Renal cortical epithelial cell (primary cell): ENCODE data around the gene ALLC. TPM values are rescaled to one million over a fixed set of nuclear protein-coding genes. Genes with fewer than 3 reads are reported as not detected.
"Not testable (repeated sequence)": the region's sequence is repeated elsewhere in the genome, so short reads cannot be mapped to it uniquely, and the experiment has no call there.

Experiments
- DNase-seq: peaks from one replicate; pipeline ENCODE4 v3.0.0-alpha.2; 2011; ENCODE audit warnings: low read depth
- total RNA-seq: library from RNA; depleted of rRNA; stranded (reverse); fragments of >200 nt; gene quantifications from 2 replicates; pipeline ENCODE4 v1.2.3, GENCODE V29; 2014

ALLC gene
- not detected in 2 replicates for total RNA-seq

DNA sequence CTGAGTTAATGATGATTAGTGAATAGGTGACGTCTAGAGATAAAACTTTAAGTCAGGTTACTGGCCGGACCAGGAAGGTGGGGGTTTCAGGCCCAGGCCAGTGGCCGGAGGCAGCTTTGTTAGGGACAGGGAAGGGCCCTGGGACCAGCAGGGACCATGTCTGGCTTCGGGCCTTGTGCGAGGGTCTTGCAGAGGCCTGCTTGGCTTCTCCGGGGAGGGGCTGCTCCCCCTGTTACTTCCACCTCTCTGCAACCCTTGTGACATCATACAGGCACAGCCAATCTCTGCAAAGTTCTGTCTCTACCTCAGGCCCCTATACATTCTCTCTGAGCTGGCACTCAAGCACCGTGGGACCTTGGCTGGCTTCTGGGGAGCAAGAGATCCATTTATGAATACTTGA lies at the start of gene ALLC:
ALLC (plus strand) TSS at position 320 of the 400 bp plus-strand sequence. CDS start 12,958 bp downstream, outside the sequence.
- no peak for DNase-seq

DNA sequence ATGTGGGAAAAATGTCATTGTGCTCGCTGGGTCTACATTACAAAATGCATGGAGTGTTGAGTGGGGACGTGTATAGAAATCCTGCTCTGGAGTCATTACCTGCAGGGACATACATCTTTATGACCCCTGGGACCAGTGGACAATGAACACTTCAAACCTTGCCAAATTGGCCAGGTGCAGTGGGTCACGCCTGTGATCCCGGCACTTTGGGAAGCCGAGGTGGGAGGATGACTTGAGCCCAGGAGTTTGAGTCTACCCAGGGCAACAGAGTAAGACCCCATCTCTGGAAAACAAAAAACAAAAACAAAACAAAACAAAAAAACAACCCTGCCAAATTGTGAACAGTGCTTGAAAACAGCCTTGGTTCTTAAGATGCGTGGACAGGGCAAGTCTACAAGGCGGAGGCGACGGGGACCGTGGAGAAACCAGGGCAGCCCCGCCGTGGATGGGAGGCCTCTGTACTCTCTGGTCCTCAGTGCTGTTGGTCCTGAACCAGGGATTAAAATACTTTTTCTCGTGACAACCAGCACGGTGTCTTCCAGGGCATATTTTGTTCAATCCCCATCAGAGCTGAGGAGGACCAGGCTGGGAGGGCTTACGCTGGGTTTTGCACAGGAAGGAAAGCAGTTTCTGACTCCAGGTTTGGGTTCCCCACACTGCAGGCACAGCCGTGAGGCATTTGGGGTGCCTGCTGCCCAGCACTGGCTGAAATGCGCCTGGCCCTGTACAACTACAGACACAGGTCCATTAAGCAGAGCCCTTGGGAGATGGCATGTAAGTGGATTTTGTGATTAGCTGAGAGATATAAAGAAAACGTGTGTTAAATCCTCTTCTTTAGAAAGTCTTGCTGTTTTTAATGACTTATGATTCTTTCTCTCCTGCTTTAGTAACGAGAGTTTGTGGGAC lies 49.4 kb upstream of the ALLC start:
- DNase-seq = no peak

DNA sequence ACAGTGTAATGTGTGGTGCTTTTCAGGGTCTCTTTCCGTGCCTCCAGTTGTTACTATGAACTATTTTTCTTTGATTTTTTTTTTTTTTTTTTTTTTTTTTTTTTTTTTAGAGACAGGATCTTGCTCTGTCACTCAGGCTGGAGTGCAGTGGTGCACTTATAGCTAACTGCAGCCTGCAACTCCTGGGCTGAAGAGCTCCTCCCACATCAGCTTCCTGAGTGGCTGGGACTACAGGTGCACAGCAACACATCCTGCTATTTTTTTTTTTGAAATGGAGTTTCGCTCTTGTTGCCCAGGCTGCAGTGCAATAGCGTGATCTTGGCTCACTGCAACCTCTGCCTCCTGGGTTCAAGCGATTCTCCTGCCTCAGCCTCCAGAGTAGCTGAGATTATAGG lies 48.7 kb upstream of the ALLC start:
- not testable (repeated sequence) for DNase-seq

DNA sequence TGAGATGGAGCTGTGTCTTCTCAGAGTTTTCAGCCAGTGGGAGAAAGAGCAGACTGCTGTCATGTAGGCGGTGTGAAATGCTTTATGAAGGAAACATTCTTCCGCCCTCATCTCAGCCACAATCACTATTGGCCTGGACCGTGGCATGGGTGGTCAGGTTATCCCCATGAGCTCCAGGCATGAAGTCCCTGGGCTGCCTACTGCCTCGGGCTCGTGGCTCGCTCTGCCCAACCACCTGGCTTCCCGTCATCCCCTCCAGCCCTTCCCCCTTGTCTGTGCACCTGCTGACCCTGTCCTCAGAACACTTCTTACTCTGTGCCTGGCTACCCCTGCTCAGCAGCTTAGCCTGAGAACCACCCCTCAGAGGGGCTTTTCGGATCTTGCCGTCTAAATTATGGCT lies 47.6 kb upstream of the ALLC start:
- no peak for DNase-seq

DNA sequence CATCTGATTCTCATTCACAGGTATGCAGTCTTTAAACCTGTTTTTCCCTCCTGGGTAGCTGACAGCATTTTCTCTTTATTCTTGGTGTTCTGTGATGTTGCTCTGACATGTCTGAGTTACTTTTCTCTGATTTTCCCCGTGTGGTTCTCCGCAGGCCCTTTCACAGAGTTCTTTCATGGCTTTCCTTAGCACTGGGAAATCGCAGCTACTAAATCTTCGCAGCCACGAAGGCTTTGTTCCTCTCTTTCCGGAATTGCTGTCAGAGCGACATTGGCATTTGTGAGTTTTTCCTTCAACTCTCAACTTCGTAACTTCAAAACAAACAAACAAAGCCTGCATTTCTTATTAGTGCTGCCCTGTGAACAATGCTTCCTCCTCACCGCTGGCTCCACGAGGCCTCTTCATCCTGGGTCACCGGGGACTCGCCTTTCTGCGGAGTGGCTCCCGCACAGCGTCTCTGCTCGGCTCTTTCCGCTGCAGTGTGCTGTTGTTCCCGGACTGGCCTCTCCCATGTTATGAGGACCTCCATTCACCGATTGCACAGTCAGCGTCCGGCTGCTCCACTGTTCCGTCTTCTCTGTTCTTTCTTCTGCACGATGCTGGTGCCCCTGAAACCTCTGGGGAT lies 47.0 kb upstream of the ALLC start:
- DNase-seq = no peak

DNA sequence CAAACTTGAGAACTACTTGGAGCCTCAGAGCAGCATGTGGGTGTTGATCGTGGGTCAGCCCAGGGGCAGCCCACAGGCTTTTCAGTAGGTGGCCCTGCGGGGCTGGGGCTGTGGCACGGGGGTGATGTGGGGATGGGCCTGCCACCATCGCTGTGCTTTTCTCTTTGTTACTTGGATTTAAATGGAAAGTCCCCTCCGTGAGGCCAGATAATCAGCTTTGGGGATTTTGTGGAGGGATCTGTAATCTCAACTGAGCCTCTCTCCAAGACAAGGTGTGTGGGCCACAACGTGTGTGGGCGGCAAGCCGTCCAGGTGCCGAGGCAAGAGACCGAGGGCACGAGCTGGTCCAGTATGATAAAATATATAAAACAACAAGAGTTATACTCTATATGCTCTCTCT lies 46.4 kb upstream of the ALLC start:
- DNase-seq = no peak

DNA sequence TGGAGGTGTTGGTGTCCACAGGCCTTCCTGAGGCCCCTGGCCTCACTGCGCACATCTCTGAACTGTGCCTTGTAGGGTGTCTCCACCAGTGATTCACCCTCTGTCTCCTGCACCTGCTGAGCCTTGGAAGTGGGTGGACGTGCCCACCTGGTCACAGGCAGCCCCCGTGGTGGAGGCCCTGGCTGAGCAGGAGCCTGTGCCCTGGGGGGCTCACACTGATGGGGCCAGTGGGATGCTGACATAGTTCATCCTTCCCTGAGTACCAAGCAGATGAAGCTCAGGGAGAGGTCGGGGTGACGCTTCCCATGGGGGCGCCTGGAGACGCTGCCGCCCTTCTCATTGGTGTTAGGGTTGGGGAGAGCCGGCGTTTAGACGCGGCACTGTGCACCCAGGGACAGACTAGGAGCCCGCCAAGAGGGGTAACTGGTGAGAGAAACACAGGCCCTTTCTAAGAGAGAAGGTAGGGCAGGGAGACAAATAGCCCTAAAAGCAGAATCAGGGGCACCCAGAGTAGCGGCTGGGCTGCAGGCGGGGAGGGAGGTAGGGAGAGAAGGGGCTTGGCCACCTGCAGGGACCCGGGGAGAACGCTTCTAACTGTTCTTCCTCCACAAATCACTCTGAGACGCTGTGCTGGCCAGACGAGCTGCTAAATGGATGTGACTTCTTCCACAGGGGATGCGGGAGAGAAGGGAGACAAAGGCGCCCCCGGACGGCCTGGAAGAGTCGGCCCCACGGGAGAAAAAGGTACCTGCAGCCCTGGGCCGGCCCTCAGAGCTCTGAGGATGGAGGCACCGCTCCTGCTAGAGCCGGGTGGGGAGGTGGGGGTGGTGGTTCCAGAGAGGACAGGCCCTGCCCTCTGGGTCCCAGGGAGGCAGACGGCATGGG lies 45.1 kb upstream of the ALLC start:
- no peak for DNase-seq

DNA sequence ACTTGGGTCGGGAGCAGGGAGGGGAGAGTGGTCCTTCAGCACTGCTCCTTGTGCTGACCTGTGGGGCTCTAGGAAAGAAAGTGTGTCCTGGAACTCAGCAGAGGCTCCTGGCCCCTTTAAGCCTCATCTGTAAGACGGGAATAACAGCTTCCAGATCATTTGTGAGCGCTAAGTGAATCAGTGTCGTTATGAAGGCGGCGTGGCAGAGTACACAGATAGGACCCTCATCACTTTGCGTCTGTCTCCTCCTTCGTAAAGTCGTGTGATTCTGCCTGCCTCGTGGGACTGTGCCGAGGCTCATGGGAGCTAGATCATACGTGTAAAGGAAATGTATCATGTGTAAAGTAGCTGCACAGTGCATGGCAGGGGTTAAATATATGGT lies 44.5 kb upstream of the ALLC start:
- DNase-seq = no peak

DNA sequence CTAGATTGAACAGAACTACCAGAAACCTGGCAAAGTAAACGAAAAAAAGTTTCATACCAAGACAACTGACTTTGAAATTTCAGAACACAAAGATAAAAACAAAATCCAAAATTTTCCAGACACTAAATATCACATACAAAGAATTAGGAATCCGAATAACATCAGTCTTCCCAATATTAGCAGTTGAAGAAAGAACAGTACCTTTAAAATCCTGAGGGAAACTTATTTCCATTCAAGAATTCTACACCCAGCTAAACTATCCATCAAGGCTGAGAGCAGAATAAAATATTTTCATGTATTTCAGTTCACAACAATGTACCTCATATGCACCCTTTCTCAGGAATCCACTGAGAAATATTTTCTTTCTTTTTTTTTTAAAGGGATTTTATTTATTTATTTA lies 43.3 kb upstream of the ALLC start:
- not testable (repeated sequence) for DNase-seq

DNA sequence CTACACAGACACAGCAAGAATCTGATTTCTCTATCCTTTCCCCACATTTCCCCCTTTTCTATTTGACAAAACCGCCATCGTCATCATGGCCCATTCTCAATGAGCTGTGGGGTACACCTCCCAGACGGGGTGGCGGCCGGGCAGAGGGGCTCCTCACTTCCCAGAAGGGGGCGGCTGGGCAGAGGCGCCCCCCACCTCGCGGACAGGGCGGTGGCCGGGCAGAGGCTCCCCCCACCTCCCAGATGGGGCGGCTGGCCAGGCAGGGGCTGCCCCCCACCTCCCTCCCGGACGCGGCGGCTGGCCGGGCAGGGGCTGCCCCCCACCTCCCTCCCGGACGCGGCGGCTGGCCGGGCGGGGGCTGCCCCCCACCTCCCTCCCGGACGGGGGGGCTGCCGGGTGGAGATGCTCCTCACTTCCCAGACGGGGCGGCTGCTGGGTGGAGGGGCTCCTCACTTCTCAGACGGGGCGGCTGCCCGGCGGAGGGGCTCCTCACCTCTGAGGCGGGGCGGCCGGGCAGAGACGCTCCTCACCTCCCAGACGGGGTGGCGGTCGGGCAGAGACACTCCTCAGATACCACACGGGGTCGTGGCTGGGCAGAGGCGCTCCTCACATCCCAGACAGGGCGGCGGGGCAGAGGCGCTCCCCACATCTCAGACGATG lies 42.3 kb upstream of the ALLC start:
- DNase-seq = not testable (repeated sequence)

DNA sequence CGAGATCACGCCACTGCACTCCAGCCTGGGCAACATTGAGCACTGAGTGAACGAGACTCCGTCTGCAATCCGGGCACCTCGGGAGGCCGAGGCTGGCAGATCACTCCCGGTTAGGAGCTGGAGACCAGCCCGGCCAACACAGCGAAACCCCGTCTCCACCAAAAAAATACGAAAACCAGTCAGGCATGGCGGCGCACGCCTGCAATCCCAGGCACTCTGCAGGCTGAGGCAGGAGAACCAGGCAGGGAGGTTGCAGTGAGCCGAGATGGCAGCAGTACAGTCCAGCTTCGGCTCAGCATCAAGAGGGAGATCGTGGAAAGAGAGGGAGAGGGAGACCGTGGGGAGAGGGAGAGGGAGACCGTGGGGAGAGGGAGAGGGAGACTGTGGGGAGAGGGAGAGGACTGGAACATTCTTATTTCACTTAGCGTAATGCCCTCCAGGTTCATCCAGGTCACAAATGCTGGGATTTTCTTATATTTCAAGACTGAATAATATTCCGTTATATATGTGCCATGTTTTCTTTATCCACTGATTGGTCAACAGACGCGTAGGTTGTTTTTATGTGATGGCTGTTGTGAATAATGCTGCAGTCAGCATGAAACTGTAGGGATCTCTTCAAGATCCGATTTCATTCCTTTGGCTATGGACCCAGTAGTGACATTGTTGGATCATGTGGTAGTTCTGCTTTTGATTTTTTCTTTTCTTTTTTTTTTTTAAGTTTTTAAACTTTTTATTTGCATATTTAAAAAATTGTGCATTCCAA lies 41.4 kb upstream of the ALLC start:
- DNase-seq = not testable (repeated sequence)

DNA sequence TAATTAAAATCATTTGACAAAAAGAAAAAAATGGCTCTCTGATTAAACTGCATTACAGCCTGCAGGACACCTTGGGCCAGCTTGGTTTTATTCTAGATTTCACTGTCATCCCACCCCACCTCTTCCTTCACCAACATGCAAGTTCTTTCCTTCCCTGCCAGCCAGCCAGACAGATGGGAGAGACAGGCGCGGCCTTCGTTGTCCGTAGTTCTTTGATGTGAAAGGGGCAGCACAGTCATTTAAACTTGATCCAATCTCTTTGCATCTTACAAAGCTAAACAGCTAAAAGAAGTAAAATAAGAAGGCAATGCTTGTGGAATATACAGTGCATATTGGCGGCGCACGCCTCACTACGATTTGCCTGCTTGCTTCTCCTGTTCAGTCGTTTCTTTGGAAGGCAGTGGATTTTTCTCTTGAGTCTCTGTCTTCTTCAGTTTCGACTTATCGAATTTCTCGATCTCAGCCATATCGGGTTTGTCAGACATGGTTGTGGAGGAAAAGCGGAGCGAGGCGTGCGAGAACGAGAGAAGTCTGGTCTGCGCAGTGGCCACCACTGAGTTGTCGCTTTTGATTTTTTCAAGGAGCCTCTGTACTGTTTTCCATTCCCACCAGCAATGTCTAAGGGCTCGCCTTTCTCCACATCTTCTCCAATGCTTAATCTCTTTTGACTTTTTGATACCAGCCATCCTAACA lies 40.7 kb upstream of the ALLC start:
- DNase-seq = no peak

DNA sequence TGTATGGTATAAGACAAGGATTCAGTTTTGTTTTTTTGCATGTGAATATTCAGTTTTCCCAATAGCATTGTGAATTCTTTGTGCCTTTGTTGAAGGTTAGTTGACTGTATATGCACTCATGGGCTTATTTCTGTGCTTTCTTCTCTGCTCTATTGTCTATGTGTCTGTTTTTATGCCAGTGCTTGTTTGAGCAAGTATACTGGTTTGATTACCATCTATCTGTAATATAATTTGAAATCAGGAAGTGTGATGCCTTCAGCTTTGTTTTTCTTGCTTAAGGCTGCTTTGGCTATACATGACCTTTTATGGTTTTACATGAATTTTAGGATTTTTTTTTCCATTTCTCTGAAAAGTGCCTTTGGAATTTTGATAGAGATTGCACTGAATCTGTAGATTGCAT lies 39.6 kb upstream of the ALLC start:
- no peak for DNase-seq

DNA sequence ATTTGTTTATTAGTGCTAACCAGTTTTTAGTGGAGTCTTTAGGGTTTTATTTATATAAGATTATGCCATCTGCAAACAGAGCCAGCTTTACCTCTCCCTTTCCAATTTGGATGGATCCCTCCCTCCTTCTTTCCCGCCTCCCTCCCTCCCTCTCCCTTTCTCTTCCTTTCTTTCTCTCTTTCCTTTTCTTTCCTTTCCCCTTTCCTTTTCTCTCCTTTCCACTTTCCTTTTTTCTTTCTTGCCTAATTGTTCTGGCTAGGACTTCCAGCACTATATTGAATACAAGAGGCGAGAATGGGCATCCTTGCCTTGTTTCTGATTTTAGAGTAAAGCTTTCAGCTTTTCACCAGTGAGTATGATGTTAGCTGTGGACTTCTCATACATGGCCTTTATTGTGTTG lies 39.0 kb upstream of the ALLC start:
- no peak for DNase-seq

DNA sequence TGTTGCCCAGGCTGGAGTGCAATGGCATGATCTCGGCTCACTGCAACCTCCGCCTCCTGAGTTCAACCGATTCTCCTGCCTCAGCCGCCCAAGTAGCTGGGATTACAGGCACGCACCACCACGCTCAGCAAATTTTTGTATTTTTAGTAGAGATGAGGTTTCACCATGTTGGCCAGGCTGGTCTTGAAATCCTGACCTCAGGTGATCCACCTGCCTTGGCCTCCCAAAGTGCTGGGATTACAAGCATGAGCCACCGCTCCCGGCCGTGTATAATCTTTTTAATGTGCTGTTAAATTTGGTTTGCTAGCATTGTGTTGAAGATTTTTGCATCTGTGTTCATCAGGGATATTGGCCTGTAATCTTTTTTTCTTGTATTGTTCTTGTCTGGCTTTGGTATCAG lies 38.3 kb upstream of the ALLC start:
- DNase-seq = not testable (repeated sequence)

DNA sequence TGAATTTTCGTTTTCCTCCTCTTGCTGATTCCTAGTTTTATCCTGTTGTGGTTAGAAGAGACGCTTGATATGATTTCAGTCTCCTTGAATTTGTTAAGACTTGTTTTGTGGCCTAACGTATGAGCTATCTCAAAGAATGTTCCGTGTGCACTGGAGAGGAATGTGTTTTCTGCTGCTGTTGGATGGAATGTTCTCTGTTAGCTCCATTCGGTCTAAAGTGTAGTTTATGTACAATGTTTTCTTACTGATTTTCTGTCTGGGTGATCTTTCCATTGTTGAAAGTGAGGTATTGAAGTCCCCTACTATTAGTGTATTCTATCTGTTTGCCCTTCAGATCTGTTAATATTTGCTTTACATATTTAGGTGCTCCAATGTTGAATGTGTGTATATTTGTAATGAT lies 37.2 kb upstream of the ALLC start:
- DNase-seq = peak; percentile 11

DNA sequence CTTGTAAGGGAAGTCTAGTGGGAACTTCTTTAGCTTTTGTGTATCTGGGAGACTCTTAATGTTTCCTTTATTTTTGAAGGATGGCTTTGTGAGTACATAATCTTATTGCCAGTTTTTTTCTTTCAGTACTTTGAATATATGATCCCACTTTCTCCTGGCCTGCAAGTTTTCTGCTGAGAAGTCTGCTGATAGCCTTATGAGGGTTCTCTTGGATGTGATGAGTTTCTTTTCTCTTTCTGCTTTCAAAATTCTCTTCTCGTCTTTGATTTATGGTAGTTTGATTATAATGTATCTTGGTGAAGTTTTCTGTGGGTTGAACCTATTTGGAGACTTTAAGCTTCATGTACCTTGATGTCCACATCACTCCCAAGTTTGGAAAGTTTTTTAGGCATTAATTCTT lies 35.0 kb upstream of the ALLC start:
- DNase-seq = no peak

DNA sequence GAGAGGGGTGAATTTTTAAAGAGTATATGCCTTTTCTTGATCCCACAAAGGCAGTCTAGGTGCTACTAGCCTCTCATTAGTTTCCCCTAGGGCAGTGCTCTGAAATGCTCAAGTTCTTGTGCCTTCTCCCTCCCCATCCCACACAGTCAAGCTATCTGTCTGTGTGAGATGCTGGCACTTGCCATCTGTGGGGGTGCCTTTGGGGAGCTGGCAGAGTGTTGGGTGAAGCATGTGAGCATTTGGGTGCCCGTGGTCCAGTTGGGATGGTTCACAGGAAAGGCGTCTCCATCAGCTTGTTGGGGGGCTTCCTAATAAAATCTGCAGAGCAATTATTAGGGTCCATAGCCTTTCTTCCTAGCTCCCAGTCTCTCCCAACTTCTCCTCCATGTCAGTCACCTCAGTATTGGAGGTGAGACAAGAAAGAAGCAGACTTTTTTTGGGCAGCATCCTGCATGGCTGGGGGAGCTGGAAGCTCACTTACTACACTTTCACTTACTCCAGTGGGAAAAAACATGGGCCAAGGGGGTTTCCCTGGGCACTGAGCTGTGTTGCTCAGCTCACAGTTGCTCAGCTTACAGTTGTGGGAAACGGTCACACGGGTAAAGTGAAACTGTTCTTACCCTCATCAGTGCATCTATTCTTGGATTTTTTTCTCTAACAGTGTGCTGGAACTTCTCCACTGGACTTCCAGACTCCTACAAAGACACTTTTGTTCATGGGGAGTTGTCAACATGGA lies 33.8 kb upstream of the ALLC start:
- DNase-seq = no peak

DNA sequence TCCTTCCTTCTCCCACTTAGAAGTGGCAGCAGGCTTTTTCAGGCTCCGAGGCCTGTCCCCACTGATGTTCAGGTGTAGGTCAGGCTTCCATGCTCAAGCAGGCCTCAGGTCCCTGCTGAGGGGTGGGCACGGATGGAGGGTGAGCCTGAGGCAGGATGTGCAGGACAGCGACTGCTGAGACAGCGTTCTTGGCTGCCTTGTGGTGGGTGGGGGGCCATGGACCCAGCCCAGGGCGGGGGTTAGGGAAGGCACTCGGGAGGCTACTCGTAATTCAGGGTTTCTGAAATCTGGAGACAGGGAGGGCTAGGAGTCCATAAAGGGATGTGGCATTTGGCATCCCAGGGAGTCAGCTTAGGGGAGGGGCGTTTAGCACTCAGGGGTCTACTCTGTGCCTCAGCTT lies 32.8 kb upstream of the ALLC start:
- no peak for DNase-seq
